ENCODE measurements around the gene RREB1. TPM values are rescaled to one million over a fixed set of nuclear protein-coding genes. Genes with fewer than 3 reads are reported as not detected.

The RREB1 gene
- total and polyA plus RNA-seq, 4 donors, result 3.5 to 44.7 (median 17.8) TPM

- H3K4me1 ChIP-seq (ENCODE audit: control insufficient read depth in 1 of 2, insufficient read depth in 2 of 2, low read length in 2 of 2), result no peaks in the 10 kb centered on the region
- intact Hi-C loops (cut with DNase I), result loop anchor here in 1 of 2 donors (10.0 kb wide), 1 partner anchor 294 kb away; the partner anchor contains the start of gene SNRNP48
- peaks cover 8 to 18% of the 10 kb centered on the region in 2 donors for H3K36me3 ChIP-seq (ENCODE audit: control insufficient read depth in 1 of 2, insufficient read depth in 2 of 2, low read length in 1 of 2)
- ATAC-seq (ENCODE audit: low FRiP score) (no peak), DNase-seq (no peak)
- no peak overlapping the region for H3K4me3 ChIP-seq (ENCODE audit: low read length in 2 of 2)
- no peaks in the 10 kb centered on the region for H3K27me3 ChIP-seq (ENCODE audit: control insufficient read depth in 1 of 2, insufficient read depth in 2 of 2, low read length in 1 of 2)
- H3K9me3 ChIP-seq (ENCODE audit: control insufficient read depth, low read length), result no peaks in the 10 kb centered on the region
- WGBS, 2 donors, result 73 to 80% methylated on average over 5 of the region's 5 CpGs
- no peak overlapping the region for H3K27ac ChIP-seq (ENCODE audit: low read depth in 1 of 2, low read length in 2 of 2)
These were observed 193.2 kb downstream of the RREB1 start for GRCh38 chr6:7300926-7301325.

Other genes with a start within 250 kb of the RREB1 start
- 100 to 1,000 TPM; 114 to 125 TPM for gene SSR1, start 205.2 kb downstream of the RREB1 start, total RNA-seq
- 10 to 100 TPM; 32.9 to 39.0 TPM for gene SSR1, start 205.2 kb downstream of the RREB1 start, polyA plus RNA-seq

All from aorta (tissue), 5 donors.